NCI-H774 (cell line): ENCODE data around the gene SNX6.
"Not testable (repeated sequence)": the region's sequence is repeated elsewhere in the genome, so short reads cannot be mapped to it uniquely, and the experiment has no call there.

Experiments
- DNase-seq: peaks from one replicate; lab custom pipeline; 2025; lab: John Stamatoyannopoulos, UW

The SNX6 gene

GRCh38 chr14:34634360-34634771, 4.4 kb upstream of the SNX6 start:
- not testable (repeated sequence) for DNase-seq

GRCh38 chr14:34633742-34634141, 3.8 kb upstream of the SNX6 start:
- no peak for DNase-seq

DNA sequence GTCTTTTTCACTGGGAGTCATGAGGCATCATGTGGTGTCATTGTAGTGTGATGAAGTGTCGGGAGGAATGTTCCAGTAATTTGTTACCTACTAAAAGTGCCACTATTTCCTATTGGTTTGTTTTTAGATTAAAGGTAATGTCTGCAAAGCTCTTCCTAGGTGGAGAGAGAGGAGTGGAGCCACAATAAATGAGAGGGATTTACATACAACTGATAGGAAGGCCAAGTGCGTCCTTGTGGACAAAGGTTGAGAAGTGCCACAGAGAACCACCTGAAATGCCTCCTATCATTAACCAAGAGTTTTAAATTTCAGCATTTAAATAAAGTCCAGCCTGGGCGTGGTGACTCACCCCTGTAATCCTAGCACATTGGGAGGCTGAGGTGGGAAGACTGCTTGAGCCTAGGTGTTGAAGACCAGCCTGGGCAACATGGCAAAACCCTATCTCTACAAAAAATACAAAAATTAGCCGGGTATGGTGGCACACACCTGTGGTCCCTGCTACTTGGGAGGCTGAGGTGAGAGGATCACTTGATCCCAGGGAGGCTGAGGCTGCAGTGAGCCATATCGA, 2.5 kb upstream of the SNX6 start:
- no peak for DNase-seq

DNA sequence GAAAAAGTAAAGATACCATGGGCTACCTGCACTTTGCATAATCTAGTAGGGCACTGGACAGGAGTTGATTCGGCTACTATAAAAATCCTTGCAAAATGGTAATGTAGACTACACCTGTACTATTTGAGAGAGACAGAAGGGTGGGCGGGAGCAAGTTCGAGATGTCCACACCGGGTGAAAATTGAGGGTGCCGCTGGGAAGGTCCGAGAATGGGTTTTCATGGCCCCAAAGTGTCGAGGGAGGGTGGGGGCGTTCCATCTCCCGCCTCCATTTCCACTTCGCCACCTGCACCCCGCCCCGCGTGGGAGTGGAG, 648 bp downstream of the SNX6 start:
- DNase-seq: no peak

- no peak for DNase-seq
These were observed 1.2 kb downstream of the SNX6 start for GRCh38 chr14:34628681-34629135.

- no peak for DNase-seq
These were observed 6.4 kb downstream of the SNX6 start for GRCh38 chr14:34623506-34623905.

GRCh38 chr14:34620839-34621238, 9.1 kb downstream of the SNX6 start:
- DNase-seq: no peak

GRCh38 chr14:34620115-34620514, 9.8 kb downstream of the SNX6 start:
- DNase-seq: no peak

DNA sequence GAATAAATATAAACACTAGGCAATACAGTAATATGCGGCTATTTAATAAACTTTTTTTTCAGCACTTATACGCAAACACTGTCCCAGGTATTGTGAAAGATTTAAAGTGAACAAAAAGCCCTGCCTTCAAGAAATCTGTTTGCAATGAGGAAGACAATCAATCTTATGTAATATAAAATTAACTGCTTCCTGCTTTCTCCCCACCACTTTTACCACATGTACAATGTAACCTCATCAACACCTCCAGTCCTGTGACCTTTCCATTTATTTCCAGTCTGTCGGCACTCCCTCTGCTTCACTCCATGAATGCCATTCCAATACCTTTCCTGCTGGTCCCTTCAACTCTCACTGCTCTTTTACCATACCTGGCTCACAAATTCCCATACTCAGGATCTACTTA, 10.5 kb downstream of the SNX6 start:
- DNase-seq: no peak

- no peak for DNase-seq
These were observed 13.6 kb downstream of the SNX6 start for GRCh38 chr14:34616360-34616759.

- DNase-seq: no peak
These were observed 14.4 kb downstream of the SNX6 start for GRCh38 chr14:34615507-34615906.

GRCh38 chr14:34614638-34615037, 15.3 kb downstream of the SNX6 start:
- no peak for DNase-seq

DNA sequence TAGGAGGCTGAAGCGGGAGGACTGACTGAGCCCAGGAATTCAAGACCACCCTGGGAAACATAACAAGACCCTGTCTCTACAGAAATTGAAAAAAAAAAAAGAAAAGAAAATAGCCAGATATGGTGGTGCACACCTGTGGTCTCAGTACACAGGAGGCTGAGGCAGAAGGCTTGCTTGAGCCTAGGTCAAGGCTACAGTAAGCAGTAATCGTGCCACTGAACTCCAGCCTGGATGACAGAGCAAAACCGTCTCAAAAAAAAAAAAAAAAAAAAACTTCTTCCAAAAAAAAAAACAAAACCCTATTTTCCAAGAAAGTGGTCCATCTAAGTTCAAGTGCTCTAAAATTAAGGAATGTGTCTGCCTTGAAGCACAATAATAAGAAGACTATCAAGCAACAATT, 19.8 kb downstream of the SNX6 start:
- no peak for DNase-seq

DNA sequence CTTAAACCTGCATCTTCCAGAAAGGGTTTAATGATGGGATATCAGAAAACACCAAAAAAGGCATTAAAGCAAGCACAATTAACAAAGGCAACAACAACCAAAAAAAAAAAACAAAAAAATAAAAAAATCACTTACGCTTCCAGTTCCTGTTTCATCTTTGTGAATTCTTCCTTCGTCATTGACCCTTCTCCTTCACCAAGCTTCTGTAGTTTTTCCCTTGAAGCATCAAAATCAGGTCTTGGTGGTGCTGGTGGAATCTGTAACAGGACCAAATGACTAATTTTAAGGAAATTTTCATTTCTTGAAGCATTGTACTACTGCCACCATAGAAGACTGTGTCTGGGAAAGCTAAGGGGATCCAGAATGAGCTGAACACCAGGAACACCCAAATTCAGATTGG, 24.5 kb downstream of the SNX6 start:
- no peak for DNase-seq

- DNase-seq: no peak
These were observed 25.0 kb downstream of the SNX6 start for GRCh38 chr14:34604995-34605394.

- DNase-seq: no peak
These were observed 33.1 kb downstream of the SNX6 start for GRCh38 chr14:34596891-34597290.

- no peak for DNase-seq
These were observed 36.1 kb downstream of the SNX6 start for GRCh38 chr14:34593740-34594375.

- no peak for DNase-seq
These were observed 37.3 kb downstream of the SNX6 start for GRCh38 chr14:34592623-34593022.

DNA sequence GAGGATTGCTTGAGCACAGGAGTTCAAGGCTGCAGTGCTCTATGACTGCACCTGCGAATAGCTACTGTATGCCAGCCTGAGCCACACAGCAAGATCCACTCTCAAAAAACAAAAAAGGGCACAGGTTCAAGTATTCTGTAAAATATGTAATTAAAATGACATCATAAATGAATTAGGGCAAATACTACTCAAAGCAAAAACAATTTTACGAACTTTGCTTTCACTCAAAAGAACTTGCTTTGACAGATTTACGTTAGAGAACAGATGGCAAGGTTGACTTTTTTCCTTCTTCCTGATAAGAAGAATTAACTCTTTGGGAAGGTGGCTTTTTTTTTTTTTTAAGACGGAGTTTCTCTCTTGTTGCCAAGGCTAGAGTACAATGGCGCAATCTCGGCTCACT, 46.4 kb downstream of the SNX6 start:
- no peak for DNase-seq

DNA sequence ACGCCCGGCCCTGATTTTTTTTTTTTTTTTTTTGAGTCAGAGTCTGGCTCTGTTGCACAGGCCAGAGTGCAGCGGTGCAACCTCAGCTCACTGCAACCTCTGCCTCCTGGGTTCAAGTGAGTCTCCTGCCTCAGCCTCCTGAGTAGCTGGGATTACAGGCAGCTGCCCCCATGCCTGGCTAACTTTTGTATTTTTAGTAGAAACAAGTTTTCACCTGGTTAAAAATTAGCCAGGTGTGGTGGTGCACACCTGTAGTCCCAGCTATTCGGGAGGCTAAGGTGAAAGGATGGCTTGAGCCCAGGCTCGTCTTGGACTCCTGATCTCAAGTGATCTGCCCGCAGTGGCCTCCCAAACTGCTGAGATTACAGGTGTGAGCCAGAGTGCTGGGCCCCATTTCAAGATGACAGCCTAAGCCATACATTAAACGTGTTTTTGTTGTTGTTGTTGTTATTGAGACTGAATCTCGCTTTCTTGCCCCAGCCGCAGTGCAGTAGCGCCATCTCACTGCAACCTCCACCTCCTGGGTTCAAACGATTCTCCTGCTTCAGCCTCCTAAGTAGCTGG, 47.7 kb downstream of the SNX6 start:
- no peak for DNase-seq

GRCh38 chr14:34580381-34580780, 49.6 kb downstream of the SNX6 start:
- DNase-seq: no peak

GRCh38 chr14:34571771-34572170, 58.2 kb downstream of the SNX6 start:
- DNase-seq: no peak

DNA sequence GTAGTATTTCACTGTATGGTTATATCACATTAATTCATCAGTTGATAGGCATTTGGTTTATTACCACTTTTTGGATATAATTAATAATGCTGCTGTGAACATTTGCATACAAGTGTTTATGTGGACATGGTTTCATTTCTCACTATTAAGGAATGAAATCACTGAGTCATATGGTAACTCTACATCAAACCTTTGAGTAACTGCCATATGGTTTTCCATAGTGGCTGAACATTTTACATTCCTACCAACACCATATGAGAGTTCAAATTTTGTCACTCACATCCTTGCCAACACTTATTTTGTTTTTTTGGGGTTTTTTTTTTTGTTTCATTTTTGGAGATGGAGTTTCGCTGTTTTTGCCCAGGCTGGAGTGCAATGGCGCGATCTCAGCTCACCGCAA, 60.2 kb downstream of the SNX6 start:
- DNase-seq: no peak

DNA sequence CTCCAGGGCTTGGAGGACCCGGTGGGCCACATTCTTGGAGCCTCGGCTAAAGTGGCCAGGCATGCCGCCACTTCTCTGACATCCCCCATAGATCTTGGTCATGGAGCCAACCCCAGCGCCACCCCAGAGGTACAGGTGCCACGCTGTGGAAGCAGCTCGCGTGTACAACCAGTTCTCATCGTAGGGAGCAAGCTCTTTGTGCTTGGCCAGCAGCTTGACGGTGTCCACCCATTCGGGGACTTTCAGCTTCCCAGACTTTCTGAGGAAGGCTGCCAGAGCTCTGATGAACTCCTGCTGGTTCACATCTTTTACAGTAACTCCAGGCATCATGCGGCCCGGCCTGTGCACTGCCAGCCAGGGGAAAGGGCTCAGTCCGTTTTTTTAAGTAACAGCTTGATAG, 61.1 kb downstream of the SNX6 start:
- no peak for DNase-seq
